HepG2 (cell line): ENCODE results near the gene PHKG2. TPM values are rescaled to one million over a fixed set of nuclear protein-coding genes. Genes with fewer than 3 reads are reported as not detected.

Source experiments
- BRCA1 ChIP-seq: sonication (generic); formaldehyde crosslinking; IDR thresholded peaks from 2 replicates; pipeline ENCODE4 v1.4.0; 2020; ENCODE audit warnings: missing genetic modification reagents
- CREBL2 ChIP-seq: sonication (generic); formaldehyde crosslinking; IDR thresholded peaks from 2 replicates; pipeline ENCODE4 v1.8.1; 2023; ENCODE audit warnings: missing genetic modification reagents, mild to moderate bottlenecking, borderline replicate concordance
- GFI1 ChIP-seq: sonication (generic); formaldehyde crosslinking; IDR thresholded peaks from 2 replicates; pipeline ENCODE4 v1.5.0; 2020; ENCODE audit warnings: missing genetic modification reagents, mild to moderate bottlenecking, borderline replicate concordance
- JUND ChIP-seq: sonication (generic); formaldehyde crosslinking; IDR thresholded peaks from 2 replicates; pipeline ENCODE4 v1.8.0; 2022; ENCODE audit warnings: mild to moderate bottlenecking, missing genetic modification reagents
- RELA ChIP-seq: sonication (generic); formaldehyde crosslinking; IDR thresholded peaks from 2 replicates; pipeline ENCODE4 v1.4.0; 2020; ENCODE audit warnings: missing genetic modification reagents
- SPEN ChIP-seq: sonication (generic); formaldehyde crosslinking; IDR thresholded peaks from 2 replicates; pipeline ENCODE4 v1.5.1; 2020; ENCODE audit warnings: low read depth, mild to moderate bottlenecking, missing genetic modification reagents
- YEATS2 ChIP-seq: sonication (generic); formaldehyde crosslinking; IDR thresholded peaks from 2 replicates; pipeline ENCODE4 v1.4.0; 2020; ENCODE audit warnings: missing genetic modification reagents, borderline replicate concordance
- ZNF496 ChIP-seq: sonication (generic); formaldehyde crosslinking; IDR thresholded peaks from 2 replicates; pipeline ENCODE4 v1.8.1; 2023; ENCODE audit warnings: mild to moderate bottlenecking, moderate library complexity, missing genetic modification reagents; ENCODE audit not compliant: insufficient replicate concordance
- ZNF549 ChIP-seq: sonication (generic); formaldehyde crosslinking; IDR thresholded peaks from 2 replicates; pipeline ENCODE4 v1.5.0; 2020; ENCODE audit warnings: missing genetic modification reagents
- polyA plus RNA-seq, 8 experiments: library from polyadenylated mRNA; depleted of rRNA in 3 of 8; stranded (reverse) in 7 of 8; unstranded in 1 of 8; fragments of >200 nt; fragmentation: Illumina TruSeq in 4 of 8; extraction: Trizol in 4 of 8; gene quantifications; 2 replicates each; pipeline versions ENCODE4 v1.2.1 to v1.2.3, GENCODE V29; 2011 to 2016; ENCODE audit warnings: low read depth in 4 of 8, missing spikeins in 1 of 8, mixed read lengths in 1 of 8; ENCODE audit not compliant: insufficient read depth in 1 of 8
- total RNA-seq, 5 experiments: library from RNA; depleted of rRNA; stranded (reverse); fragments of >200 nt; fragmentation: Illumina TruSeq; extraction: Trizol; gene quantifications; 2 replicates each; pipeline ENCODE4 v1.2.3, GENCODE V29; 2016; ENCODE audit warnings: low read depth in 1 of 5
- TF ChIP-seq, protein P1 (sequence below): sonication (generic); formaldehyde crosslinking; IDR thresholded peaks from 2 replicates; pipeline ENCODE4 v1.4.0; 2020; ENCODE audit warnings: missing genetic modification reagents, borderline replicate concordance
- TF ChIP-seq, protein P2 (sequence below): sonication (generic); formaldehyde crosslinking; conservative IDR thresholded peaks from 2 replicates; pipeline ENCODE4 v1.4.0; 2020; ENCODE audit warnings: missing genetic modification reagents
- TF ChIP-seq, protein P3 (sequence below): IDR thresholded peaks from 2 replicates; pipeline ENCODE4 v1.6.1; 2016; ENCODE audit warnings: missing genetic modification reagents, missing compliant biosample characterization
- TF ChIP-seq, protein P4 (sequence below): sonication (generic); formaldehyde crosslinking; IDR thresholded peaks from 2 replicates; pipeline ENCODE4 v1.8.1; 2023; ENCODE audit warnings: mild to moderate bottlenecking, inconsistent platforms, moderate library complexity, missing genetic modification reagents, borderline replicate concordance
- TF ChIP-seq, protein P5 (sequence below): sonication (generic); formaldehyde crosslinking; IDR thresholded peaks from 2 replicates; pipeline ENCODE4 v1.5.0; 2020; ENCODE audit warnings: mild to moderate bottlenecking, missing genetic modification reagents
- TF ChIP-seq, protein P6 (sequence below): sonication (generic); formaldehyde crosslinking; conservative IDR thresholded peaks from 2 replicates; pipeline ENCODE4 v1.4.0; 2020; ENCODE audit warnings: missing genetic modification reagents

The PHKG2 gene
- total and polyA plus RNA-seq, 2 of the 13 experiments (the other 11 are each of a cell fraction or from before 2014, with no cell fraction given): 37.4 to 42.1 TPM

DNA sequence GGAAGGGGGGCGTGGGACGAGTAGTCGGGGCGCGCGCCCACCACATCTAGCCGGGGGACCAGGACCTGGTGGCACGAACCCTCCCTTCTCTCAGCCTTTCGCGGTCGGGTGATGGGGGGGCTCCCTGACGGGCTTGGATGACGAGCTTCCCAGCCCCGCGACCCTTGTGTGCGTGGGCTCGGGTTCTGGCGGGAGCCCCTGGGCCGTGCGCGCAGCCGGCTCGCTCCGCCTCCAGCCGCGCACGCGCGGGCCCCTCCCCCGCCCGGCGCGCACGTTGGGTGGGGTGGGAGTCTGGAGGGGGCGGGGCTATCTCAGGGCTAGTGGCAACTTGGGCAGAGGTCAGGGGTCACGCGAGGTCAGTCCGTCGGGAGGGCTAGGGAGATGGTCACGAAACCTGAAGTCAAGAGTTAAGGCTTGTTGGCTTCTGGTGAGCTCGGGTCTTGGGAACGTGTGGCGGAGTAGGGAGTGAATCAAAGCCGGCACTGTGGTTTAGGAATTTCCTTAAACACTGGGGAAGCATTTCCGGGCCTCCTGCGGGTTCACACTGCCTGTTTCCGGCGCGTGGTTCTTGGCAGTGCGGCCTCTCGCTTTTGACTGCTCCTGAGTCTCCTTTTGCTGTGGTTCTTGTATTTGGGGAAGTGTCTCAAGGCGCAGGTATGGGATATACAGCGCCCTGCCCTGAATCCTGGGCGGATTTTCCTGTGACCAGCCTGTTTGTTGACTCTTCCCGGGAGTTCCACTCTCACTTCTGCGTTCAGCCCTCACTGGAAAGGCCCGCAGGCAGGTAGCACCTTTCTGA, 49.2 kb upstream of the PHKG2 start, which contains the start of gene SRCAP (continued):
- TF ChIP-seq, protein P1, sequence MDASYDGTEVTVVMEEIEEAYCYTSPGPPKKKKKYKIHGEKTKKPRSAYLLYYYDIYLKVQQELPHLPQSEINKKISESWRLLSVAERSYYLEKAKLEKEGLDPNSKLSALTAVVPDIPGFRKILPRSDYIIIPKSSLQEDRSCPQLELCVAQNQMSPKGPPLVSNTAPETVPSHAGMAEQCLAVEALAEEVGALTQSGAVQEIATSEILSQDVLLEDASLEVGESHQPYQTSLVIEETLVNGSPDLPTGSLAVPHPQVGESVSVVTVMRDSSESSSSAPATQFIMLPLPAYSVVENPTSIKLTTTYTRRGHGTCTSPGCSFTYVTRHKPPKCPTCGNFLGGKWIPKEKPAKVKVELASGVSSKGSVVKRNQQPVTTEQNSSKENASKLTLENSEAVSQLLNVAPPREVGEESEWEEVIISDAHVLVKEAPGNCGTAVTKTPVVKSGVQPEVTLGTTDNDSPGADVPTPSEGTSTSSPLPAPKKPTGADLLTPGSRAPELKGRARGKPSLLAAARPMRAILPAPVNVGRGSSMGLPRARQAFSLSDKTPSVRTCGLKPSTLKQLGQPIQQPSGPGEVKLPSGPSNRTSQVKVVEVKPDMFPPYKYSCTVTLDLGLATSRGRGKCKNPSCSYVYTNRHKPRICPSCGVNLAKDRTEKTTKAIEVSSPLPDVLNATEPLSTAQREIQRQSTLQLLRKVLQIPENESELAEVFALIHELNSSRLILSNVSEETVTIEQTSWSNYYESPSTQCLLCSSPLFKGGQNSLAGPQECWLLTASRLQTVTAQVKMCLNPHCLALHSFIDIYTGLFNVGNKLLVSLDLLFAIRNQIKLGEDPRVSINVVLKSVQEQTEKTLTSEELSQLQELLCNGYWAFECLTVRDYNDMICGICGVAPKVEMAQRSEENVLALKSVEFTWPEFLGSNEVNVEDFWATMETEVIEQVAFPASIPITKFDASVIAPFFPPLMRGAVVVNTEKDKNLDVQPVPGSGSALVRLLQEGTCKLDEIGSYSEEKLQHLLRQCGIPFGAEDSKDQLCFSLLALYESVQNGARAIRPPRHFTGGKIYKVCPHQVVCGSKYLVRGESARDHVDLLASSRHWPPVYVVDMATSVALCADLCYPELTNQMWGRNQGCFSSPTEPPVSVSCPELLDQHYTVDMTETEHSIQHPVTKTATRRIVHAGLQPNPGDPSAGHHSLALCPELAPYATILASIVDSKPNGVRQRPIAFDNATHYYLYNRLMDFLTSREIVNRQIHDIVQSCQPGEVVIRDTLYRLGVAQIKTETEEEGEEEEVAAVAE (CRISPR knock-in tag): peak; percentile 67; the same call in 1 of the 2 replicates
- no peak for TF ChIP-seq CREBL2
- TF ChIP-seq, protein P2, sequence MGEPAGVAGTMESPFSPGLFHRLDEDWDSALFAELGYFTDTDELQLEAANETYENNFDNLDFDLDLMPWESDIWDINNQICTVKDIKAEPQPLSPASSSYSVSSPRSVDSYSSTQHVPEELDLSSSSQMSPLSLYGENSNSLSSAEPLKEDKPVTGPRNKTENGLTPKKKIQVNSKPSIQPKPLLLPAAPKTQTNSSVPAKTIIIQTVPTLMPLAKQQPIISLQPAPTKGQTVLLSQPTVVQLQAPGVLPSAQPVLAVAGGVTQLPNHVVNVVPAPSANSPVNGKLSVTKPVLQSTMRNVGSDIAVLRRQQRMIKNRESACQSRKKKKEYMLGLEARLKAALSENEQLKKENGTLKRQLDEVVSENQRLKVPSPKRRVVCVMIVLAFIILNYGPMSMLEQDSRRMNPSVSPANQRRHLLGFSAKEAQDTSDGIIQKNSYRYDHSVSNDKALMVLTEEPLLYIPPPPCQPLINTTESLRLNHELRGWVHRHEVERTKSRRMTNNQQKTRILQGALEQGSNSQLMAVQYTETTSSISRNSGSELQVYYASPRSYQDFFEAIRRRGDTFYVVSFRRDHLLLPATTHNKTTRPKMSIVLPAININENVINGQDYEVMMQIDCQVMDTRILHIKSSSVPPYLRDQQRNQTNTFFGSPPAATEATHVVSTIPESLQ (CRISPR knock-in tag): no peak
- TF ChIP-seq, protein P3, sequence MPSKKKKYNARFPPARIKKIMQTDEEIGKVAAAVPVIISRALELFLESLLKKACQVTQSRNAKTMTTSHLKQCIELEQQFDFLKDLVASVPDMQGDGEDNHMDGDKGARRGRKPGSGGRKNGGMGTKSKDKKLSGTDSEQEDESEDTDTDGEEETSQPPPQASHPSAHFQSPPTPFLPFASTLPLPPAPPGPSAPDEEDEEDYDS: peak; percentile 61; the same call in 1 of the 2 replicates
- 0 out of 2 replicates have a peak, but pooled peaks have one; percentile 77 for TF ChIP-seq BRCA1
- TF ChIP-seq, protein P4, sequence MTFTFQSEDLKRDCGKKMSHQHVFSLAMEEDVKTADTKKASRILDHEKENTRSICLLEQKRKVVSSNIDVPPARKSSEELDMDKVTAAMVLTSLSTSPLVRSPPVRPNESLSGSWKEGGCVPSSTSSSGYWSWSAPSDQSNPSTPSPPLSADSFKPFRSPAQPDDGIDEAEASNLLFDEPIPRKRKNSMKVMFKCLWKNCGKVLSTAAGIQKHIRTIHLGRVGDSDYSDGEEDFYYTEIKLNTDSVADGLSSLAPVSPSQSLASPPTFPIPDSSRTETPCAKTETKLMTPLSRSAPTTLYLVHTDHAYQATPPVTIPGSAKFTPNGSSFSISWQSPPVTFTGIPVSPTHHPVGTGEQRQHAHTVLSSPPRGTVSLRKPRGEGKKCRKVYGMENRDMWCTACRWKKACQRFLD (CRISPR knock-in tag): peak; percentile 72
- no peak for TF ChIP-seq ZNF549 (CRISPR knock-in tag)
- TF ChIP-seq RELA (CRISPR knock-in tag): 0 out of 2 replicates have a peak, but pooled peaks have one; percentile 67
- TF ChIP-seq JUND (CRISPR knock-in tag): peak; percentile 55; the same call in 1 of the 2 replicates
- TF ChIP-seq SPEN: peak; percentile 73
- TF ChIP-seq, protein P5, sequence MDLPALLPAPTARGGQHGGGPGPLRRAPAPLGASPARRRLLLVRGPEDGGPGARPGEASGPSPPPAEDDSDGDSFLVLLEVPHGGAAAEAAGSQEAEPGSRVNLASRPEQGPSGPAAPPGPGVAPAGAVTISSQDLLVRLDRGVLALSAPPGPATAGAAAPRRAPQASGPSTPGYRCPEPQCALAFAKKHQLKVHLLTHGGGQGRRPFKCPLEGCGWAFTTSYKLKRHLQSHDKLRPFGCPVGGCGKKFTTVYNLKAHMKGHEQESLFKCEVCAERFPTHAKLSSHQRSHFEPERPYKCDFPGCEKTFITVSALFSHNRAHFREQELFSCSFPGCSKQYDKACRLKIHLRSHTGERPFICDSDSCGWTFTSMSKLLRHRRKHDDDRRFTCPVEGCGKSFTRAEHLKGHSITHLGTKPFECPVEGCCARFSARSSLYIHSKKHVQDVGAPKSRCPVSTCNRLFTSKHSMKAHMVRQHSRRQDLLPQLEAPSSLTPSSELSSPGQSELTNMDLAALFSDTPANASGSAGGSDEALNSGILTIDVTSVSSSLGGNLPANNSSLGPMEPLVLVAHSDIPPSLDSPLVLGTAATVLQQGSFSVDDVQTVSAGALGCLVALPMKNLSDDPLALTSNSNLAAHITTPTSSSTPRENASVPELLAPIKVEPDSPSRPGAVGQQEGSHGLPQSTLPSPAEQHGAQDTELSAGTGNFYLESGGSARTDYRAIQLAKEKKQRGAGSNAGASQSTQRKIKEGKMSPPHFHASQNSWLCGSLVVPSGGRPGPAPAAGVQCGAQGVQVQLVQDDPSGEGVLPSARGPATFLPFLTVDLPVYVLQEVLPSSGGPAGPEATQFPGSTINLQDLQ (CRISPR knock-in tag): peak; percentile 90
- TF ChIP-seq ZNF496 (CRISPR knock-in tag): no peak
- TF ChIP-seq GFI1: 0 out of 2 replicates have a peak, but pooled peaks have one; percentile 35
- TF ChIP-seq, protein P6, sequence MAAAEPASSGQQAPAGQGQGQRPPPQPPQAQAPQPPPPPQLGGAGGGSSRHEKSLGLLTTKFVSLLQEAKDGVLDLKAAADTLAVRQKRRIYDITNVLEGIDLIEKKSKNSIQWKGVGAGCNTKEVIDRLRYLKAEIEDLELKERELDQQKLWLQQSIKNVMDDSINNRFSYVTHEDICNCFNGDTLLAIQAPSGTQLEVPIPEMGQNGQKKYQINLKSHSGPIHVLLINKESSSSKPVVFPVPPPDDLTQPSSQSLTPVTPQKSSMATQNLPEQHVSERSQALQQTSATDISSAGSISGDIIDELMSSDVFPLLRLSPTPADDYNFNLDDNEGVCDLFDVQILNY (CRISPR knock-in tag): no peak; the same call in 1 of the 2 replicates
- peak; percentile 59; the same call in 1 of the 2 replicates for TF ChIP-seq YEATS2
